GM21528 (cell line): Measurements from ENCODE around the gene CDX1.

Experiments used
- ATAC-seq: cut with Tn5 transposase; IDR thresholded peaks from one replicate; pipeline ENCODE4 v1.9.1; 2021; ENCODE audit warnings: mild to moderate bottlenecking, moderate library complexity; ENCODE audit not compliant: unreplicated experiment, low FRiP score

Gene CDX1

GRCh38 chr5:150160448-150161081 is 6.0 kb upstream of the CDX1 start:
- no peak for ATAC-seq

- ATAC-seq: peak; percentile 81
Observed at GRCh38 chr5:150161242-150162141, 5.1 kb upstream of the CDX1 start.

DNA sequence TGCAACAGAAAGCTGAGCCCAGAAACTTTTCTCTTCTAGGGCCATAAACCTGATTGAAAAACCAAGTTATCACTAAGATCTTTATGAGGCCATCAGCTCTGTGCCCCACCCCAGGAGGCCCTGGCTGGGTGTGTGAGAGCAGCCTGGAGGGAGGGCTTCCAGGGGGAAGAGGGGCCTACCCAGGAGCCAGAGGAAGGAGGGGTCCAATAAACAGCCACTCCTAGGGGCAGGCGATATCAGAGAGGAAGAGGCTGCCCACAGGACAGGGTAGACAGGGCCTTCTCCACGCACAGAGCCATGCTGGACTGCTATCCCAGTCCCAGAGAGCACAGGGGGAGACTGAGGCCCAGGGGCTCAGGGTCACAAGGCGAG is 4.5 kb upstream of the CDX1 start:
- ATAC-seq: no peak

DNA sequence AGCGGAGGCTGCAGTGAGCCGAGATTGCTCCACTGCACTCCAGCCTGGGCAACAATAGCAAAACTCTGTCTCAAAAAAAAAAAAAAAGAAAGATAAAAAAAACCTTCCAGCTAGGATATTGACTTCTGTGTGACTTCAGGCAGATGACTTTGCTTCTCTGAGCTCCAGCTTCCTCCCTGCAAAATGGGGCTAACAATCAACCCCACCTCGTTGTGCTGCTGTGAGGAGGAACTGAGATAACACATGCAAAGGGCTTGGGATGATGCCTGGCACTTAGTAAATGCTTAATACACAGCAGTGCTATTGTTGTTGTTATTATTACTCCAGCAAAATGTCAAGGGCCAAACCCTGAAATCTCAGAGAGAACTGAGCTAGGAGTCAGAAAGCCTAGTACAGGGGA is 3.5 kb upstream of the CDX1 start:
- ATAC-seq: no peak

DNA sequence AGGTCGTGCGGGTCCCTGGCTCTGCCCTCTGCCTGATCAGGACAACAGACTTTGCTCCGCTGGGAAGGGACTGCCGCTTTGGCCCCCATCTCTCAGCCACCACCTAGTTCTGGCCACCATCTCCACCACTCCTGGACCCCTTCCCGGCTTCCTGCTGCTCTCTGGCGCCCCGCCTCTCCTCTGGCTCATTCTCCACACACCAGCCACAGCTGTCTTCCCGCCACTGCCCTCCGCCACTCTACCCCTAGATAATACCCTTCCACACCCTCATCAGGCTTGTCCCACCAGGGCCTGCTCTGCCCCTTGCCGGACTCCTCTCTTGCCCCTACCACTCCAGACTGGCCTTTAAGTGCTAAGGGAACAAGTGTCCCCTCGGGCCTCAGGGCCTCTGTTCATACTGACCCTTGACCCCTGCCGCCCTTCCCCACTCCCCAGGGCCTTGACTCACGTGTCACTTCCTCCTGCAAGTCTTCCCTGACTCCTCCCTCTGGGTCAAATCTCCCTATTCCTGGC is 3.0 kb upstream of the CDX1 start:
- no peak for ATAC-seq

DNA sequence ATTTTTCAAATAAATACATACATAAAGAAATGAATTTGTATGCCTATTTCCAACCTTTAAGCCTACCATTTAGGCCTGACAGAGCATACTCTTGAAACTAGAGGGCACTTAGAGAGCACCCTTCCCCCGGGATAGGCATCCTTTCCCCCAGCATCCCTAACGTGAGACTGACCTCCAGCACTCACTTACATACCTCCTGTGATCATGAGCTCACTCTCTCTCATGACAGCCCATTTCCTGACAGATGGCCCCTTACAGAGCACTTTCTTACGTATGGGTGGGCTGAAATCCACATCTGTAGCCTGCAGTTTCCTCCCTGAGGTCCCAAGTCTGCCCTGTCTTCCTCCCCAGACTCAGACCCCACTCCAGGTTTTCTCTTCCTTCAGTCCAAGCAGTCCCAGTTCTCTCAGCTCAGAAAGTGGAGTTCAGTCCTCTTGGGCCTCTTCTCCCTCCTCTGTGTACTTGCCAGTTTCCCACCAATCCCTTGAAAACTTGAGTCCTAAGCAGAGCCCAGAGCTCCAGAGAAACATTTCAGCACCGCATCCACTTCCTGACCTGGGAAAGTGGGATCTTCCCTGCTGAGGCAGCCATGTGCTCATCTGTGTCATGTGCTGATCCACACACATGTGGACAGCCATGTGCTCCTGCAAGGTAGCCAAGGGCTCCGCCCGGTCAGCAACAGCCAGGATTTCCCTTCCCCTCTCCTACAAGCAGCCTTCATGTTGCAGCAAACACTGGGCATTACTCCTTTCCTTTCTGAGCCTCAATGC is 2.2 kb upstream of the CDX1 start:
- no peak for ATAC-seq

DNA sequence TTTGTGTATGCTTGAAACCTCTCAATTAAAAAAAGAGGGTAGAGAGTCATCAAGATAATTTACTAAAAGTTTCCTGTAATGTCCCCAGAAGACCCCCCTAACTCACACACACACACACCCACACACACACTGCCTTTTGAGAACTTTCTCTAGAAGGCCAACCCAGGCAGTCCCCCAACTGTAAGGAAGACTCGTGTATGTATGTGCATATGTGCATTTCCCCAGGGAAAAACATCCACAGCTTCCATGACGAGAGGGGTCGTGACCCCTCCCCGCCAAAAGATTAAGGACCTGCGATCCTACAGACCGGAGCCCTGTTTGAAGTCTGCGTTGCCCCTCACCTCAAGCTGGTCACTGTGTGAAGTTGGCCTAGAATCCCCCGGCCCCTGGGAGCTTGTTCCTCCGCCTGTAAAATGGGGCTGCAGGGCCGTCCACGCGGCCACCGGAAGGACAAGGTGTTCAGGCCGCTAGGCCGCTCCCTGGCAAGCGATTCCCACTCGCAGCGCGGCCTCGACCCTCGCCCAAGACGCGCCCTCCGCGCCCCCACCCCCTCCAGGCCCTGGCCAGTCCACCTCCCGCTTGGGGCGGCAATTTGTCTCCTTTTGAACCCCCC is 435 bp upstream of the CDX1 start:
- ATAC-seq: no peak

DNA sequence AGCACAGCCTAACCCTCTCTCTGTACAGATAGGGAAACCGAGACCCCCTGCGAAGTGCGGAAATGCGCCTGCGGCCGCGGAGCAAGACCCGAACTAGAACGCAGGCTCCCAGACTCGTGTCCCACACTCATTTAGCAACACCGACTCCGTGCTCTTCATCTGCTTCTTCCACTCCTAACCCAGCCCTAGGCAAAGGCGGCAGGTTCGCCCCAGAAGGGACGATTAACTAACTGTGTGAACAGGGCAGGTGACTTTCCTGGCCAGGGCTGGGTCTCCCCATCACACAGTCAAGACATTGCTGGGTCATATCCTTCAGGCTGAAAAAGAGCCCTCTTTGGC is 903 bp downstream of the CDX1 start:
- no peak for ATAC-seq

GRCh38 chr5:150167908-150168307 is 1.3 kb downstream of the CDX1 start:
- ATAC-seq: no peak

DNA sequence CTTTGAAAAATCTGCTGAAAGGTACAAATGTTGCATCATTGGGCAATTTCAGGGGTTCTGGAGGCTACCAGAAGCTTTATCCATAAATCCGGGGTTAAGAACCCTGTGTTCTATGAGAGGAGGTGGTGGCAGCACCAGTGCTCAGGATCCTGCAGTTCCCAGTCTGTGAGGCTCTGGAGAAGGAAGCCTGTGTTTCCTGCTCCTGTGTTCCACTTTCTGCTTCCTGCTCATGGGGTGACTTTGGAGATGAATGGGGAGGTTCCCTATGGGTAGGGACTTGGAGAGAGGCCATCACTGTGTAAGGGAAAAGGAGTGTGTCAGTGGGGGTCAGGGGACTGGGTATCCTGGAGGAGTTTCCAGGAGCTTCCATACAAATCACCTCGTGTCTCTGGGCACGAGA is 2.3 kb downstream of the CDX1 start:
- no peak for ATAC-seq

DNA sequence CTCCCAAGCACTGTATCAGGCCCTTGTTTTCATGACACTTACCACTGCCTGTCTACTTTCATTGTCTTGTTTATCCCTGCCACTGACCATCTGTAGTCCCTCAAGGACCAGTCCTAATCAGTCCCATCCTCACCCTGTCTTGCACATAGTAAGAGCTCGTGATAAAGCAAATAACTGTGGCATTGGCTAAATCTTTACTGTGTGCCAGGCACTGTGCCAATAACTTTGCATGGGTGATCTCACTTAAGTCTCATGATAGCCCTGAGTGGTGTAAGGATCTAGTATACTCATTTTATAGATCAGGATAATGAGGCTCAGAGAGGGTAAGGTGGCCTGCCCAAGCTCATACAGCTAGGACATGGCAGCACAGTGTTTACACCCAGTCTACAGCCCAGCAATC is 5.6 kb downstream of the CDX1 start:
- no peak for ATAC-seq

GRCh38 chr5:150172556-150172955 is 6.0 kb downstream of the CDX1 start:
- no peak for ATAC-seq

DNA sequence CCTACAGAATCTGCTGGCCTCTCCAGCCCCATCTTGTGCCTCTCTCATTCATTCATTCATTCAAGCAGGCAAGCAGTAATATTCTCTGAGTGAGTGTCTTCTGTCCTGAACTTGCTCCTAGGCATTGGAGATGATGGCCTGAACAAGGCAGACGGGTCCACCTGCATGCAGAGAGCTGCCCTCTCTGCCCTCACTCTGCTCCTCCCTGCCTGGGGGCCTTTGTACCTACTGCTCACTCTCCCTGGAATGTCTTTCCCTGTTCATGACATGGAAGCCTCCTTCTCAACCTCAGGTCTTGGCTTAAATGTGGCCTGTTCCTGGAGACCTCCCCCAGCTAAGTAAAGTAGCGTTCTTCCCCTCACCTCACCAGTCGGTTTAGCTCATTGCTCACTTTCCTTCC is 6.6 kb downstream of the CDX1 start:
- no peak for ATAC-seq

DNA sequence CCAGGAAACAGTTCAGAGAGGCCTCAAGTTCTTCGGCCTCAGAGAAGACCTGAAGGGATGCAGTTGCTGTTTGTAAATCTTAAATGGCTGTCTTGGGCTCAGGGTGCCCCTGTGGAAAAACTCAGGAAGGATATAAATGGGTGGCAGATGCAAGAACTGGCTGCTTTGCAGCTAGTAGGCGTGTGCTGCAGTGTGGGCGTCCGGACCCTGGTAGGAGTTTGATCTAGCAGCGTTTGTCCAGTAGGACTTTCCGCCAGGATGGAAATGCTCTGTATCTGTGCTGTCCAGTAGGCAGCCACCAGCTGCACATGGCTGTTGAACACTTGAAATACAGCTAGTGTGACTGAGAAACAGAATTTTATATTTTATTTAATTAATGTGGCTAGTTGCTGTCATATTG is 7.7 kb downstream of the CDX1 start:
- ATAC-seq: no peak

DNA sequence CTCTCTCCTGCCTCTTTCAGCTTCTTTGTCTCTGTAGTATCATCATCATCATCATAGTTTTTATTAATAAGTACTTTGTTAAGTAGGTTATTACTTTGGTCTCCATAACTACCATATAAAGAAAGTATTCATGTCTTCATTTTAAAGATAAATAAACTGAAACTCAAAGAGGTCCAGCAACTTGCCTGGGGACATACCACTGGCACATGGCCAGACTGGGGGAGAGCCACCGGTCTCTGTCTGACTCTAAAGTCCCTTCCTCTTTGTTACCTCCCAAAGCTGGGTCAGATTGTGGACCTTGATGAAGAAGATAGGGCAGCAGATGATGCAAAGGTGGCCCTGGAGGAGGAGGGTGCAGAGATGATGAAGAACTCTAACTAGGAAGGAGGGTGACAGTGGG is 8.5 kb downstream of the CDX1 start:
- ATAC-seq: no peak

DNA sequence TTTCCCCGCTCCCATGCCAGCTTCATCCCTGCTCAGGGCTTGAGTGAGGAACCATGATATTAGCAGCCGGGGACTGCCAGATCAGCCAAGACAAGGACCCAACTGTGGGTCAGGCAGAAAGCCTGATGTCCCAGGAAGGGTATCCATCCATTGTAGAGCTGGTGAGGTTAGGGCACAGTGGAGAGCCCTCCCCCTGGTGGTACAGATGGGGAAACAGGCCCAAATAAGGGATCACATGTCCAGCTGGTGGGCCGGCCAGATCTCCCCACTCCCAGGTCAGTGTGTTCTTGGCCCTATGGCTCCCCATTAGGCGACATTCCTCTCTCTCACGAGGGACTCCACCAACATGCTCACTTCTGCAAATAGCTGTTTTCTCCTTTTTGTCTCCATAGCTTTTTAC is 9.0 kb downstream of the CDX1 start:
- no peak for ATAC-seq

DNA sequence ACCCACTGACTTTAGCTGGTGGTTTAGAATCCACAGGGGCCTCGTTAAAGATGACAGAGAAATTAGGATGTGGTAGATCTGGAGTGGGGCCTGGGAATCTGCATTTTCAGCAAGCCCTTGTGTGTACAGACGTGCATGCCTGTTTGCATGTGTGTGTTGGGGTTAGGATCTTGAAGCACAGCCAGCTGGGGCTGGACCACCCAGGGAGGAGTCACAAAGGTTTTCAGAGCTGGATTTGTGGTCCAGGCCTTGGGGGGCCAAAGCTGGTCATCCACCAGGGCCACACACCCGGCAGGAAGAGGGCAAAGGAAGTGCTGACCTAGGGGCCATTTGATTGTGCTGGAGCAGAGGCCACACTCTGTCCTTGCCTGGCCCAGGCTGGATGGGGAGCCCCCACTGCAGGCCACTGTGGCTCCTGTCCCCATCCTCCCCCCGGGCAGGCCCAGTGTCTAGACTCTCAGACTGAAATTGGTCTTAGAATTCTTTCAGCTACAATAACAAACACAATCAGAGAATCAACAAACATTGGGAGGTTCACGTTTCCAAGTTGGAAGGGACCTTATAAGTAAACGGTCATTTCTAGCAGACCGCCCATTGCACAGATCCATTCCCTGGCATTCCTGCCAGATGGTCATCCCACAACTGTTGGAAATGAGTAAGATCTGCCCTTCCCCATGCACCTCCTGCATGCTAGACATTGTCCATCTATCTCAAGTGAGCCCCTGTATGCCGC is 10.3 kb downstream of the CDX1 start:
- ATAC-seq: no peak

GRCh38 chr5:150177721-150178120 is 11.1 kb downstream of the CDX1 start:
- no peak for ATAC-seq

GRCh38 chr5:150178262-150178661 is 11.7 kb downstream of the CDX1 start:
- no peak for ATAC-seq

DNA sequence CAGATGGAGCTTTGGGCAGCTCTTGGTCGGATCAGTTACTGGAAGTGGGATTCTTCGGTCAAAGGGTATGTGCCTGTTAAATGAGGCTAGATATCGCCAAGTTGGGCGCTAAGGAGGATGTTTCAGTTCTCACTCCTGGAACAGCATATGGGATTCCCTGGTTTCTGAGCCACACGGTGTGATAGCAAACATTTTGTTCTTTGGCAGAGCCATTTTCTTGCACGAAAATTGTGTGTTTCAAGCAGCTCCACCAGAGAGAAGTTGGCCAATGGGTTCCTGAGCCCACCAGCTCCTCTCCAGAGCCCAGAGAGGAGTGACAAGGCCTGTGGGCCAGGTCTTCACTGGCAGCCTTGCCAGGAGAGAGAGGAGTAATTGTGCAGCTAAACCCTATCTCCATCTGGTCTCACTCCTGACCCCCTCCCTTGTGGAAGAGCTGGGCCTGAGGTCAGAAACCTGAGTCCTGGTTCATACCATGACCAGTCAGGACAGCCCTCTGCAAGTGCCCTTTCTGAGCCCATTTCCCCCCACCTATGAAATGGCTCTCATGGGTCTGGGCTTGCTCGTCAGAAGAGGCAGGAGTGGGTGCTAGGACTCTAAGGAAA is 12.5 kb downstream of the CDX1 start:
- no peak for ATAC-seq
